ENCODE results near the gene ACOX1. TPM values are rescaled to one million over a fixed set of nuclear protein-coding genes. Genes with fewer than 3 reads are reported as not detected.

The ACOX1 gene
- total and polyA plus RNA-seq, 2 donors from 2014 or later, result 24.7 to 60.6 TPM

DNA sequence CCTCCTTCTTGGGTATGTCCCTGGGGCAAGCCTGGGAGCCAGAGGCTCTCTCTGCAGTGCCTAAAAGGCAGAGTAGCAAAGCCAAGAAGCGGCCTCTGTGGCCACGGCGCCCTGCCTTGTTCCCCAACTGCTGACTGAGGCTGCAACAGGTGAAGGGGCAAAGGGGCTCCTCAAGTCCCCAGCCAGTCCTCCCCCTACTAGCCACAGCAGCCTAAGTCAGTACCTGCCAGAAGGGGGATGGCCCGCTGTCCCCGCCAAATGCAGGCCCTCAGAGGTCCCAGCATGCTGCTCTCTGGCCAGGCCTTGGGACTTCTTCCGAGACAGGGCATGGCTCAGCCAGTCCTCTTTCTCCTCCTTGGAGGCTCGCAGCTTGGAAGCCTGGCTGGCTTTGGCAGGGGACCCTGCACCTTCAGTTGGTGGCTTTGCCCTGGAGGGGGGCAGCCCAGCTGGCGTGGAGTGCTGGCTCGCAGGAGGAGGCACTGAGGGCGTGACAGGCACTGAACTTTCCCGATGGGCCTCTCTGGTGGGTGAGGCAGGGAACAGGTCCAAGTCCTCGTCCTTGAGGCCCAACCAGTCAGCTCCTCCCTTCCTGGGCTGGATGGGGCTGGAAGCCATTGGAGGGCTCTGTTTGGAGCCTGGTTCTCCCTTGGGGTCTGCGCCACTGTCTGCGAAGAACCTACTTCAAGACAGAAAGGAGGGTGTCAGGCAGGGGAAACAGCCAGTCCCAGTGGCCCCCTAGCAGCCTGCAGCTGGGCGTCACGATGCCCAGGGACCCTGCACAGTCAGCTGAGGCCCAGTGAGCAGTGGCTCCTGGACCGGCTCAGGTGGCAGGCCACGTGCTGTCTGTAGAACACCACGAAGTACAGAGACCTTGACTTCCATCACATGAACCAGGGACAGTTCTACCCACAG lies 55.7 kb downstream of the ACOX1 start:
- H3K27ac ChIP-seq (ENCODE audit: low read depth in 2 of 2, low read length in 2 of 2), result no peak overlapping the region
- FAIRE-seq, result no peak
- no peak for TF ChIP-seq CTCF (IDR thresholded peaks at IDR 0.05; ENCODE audit: borderline replicate concordance, extremely low read depth, insufficient read depth)

GRCh38 chr17:75922173-75922961 lies 56.6 kb downstream of the ACOX1 start:
- Histone ChIP-seq H3K36me3 (ENCODE audit: control insufficient read depth in 2 of 3, insufficient read depth in 3 of 3, low read length in 3 of 3) (peaks cover 0 to 3% (median 0%) of the 10 kb centered on the region in 3 donors), H3K27ac (ENCODE audit: low read depth in 2 of 2, low read length in 2 of 2) (no peak overlapping the region), H3K4me3 (ENCODE audit: low read length in 3 of 3) (no peak overlapping the region), H3K9me3 (ENCODE audit: control insufficient read depth in 2 of 3, insufficient read depth in 1 of 3, low read length in 3 of 3) (no peaks in the 10 kb centered on the region), H3K4me1 (ENCODE audit: control insufficient read depth in 2 of 3, insufficient read depth in 2 of 3, low read depth in 1 of 3, low read length in 3 of 3) (peaks cover 0 to 12% (median 0%) of the 10 kb centered on the region in 3 donors), H3K9ac (ENCODE audit: low read length in 3 of 3) (no peak overlapping the region), H3K27me3 (ENCODE audit: control insufficient read depth, insufficient read depth, low read length) (no peaks in the 10 kb centered on the region)
- FAIRE-seq (no peak), DNase-seq (peak in 1 of 5 donors; percentile 39)
- intact Hi-C loops (cut with DNase I), result no loop called here
- no peak for TF ChIP-seq CTCF (IDR thresholded peaks at IDR 0.05; ENCODE audit: borderline replicate concordance, extremely low read depth, insufficient read depth)

More for the DNA sequence above, 55.7 kb downstream of the ACOX1 start:
- peaks cover 0 to 5% (median 3%) of the 10 kb centered on the region in 3 donors for H3K36me3 ChIP-seq (ENCODE audit: control insufficient read depth in 2 of 3, insufficient read depth in 3 of 3, low read length in 3 of 3)
- no peak overlapping the region for H3K9ac ChIP-seq (ENCODE audit: low read length in 3 of 3)
- no peaks in the 10 kb centered on the region for H3K27me3 ChIP-seq (ENCODE audit: control insufficient read depth, insufficient read depth, low read length)
- intact Hi-C loops (cut with DNase I), result no loop called here
- H3K9me3 ChIP-seq (ENCODE audit: control insufficient read depth in 2 of 3, insufficient read depth in 1 of 3, low read length in 3 of 3), result no peaks in the 10 kb centered on the region
- peaks cover 0 to 12% (median 0%) of the 10 kb centered on the region in 3 donors for H3K4me1 ChIP-seq (ENCODE audit: control insufficient read depth in 2 of 3, insufficient read depth in 2 of 3, low read depth in 1 of 3, low read length in 3 of 3)
- peak in 1 of 5 donors; percentile 48 for DNase-seq
- H3K4me3 ChIP-seq (ENCODE audit: low read length in 3 of 3), result no peak overlapping the region

DNA sequence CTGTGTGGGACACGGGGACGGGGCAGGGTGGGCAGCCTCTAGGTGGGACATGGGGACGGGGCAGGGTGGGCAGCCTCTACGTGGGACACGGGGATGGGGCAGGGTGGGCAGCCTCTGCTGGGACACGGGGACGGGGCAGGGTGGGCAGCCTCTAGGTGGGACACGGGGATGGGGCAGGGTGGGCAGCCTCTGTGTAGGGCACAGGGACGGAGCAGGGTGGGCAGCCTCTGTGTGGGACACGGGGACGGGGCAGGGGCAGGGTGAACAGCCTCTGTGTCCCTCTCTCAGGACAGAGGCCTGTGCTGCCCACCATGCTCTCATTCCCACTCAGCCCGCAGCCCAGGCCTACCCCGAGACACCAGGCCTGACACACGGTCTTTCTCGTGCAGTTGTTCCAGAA lies 57.4 kb downstream of the ACOX1 start:
- DNase-seq (peak in 1 of 5 donors; percentile 71), FAIRE-seq (no peak)
- Histone ChIP-seq H3K36me3 (ENCODE audit: control insufficient read depth in 2 of 3, insufficient read depth in 3 of 3, low read length in 3 of 3) (peaks cover 0 to 3% (median 0%) of the 10 kb centered on the region in 3 donors), H3K9ac (ENCODE audit: low read length in 3 of 3) (no peak overlapping the region), H3K9me3 (ENCODE audit: control insufficient read depth in 2 of 3, insufficient read depth in 1 of 3, low read length in 3 of 3) (no peaks in the 10 kb centered on the region), H3K4me1 (ENCODE audit: control insufficient read depth in 2 of 3, insufficient read depth in 2 of 3, low read depth in 1 of 3, low read length in 3 of 3) (peaks cover 0 to 12% (median 0%) of the 10 kb centered on the region in 3 donors), H3K27me3 (ENCODE audit: control insufficient read depth, insufficient read depth, low read length) (no peaks in the 10 kb centered on the region), H3K4me3 (ENCODE audit: low read length in 3 of 3) (no peak overlapping the region), H3K27ac (ENCODE audit: low read depth in 2 of 2, low read length in 2 of 2) (no peak overlapping the region)
- intact Hi-C loops (cut with DNase I), result no loop called here
- TF ChIP-seq CTCF (IDR thresholded peaks at IDR 0.05; ENCODE audit: borderline replicate concordance, extremely low read depth, insufficient read depth), result no peak
